Fibroblast of skin of abdomen (primary cell): ENCODE results near the gene PDCD1. TPM values are rescaled to one million over a fixed set of nuclear protein-coding genes. Genes with fewer than 3 reads are reported as not detected.
"Not testable (repeated sequence)": the region's sequence is repeated elsewhere in the genome, so short reads cannot be mapped to it uniquely, and the experiment has no call there.

Experiments
- DNase-seq: peaks from one replicate; pipeline ENCODE4 v3.0.0-alpha.2; 2013
- polyA plus RNA-seq, 2 experiments: library from polyadenylated mRNA; unstranded; fragments of 120-200 nt; gene quantifications; one replicate each; pipeline ENCODE4 v1.2.1, GENCODE V29; 2013; ENCODE audit not compliant: insufficient read length in 2 of 2

PDCD1 gene
- not detected for polyA plus RNA-seq (2013, experiment 1 of 2; ENCODE audit: insufficient read length)
- not detected for polyA plus RNA-seq (2013, experiment 2 of 2; ENCODE audit: insufficient read length)

GRCh38 chr2:241858206-241859016 lies at the start of gene PDCD1:
Gene PDCD1 (minus strand): TSS chr2:241858894. CDS start chr2:241858838, 56 bp downstream.
- no peak for DNase-seq

DNA sequence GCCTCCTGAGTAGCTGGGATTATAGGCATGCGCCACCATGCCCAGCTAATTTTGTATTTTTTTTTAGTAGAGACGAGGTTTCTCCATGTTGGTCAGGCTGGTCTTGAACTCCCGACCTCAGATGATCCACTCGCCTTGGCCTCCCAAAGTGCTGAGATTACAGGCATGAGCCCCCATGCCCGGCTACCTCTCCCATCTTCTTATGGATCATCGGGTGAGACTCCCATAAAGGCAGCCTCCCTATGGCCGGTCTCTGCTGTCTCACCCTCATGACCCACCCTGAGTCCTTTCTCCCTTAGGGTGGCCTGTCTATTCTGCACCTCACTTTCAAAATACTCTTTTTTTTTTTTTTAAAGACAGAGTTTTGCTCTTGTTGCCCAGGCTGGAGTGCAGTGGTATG lies 49.1 kb upstream of the PDCD1 start:
- not testable (repeated sequence) for DNase-seq

GRCh38 chr2:241906826-241907570 lies 48.3 kb upstream of the PDCD1 start:
- no peak for DNase-seq

GRCh38 chr2:241906378-241906770 lies 47.7 kb upstream of the PDCD1 start:
- DNase-seq, result not testable (repeated sequence)

DNA sequence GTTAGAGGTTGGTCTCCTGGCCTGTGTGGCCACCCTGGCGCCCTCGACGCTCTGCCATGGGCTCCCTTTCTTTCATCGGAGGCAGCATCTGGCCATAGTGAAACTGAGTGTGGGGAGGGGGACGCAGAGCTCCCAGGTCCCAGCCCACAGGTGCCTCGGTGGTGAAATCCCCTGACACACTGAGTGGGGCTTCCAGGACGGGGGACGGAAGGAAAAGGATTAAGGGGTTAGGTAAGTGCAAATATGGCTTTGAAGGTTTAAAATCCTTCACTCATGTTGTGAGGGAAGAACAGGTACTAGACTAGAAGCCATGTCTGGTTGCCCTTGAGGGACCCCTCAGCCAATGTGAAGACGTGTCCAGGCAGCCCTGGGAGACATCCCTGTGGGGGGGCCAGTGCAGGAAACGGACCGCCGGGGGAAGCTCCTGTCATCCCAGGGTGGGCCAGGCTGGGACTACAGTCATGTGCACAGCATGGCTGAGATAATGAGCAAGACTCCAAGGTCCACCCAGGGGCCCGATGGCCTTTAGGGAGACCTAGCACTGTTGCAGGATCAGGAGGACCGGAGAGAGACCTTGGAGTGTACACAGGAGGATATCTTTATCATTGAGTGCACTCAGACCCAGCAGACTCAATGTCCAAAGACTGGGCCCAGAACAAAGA lies 47.2 kb upstream of the PDCD1 start:
- DNase-seq, result no peak

- DNase-seq, result no peak
Observed at GRCh38 chr2:241904791-241905710, 46.4 kb upstream of the PDCD1 start.

DNA sequence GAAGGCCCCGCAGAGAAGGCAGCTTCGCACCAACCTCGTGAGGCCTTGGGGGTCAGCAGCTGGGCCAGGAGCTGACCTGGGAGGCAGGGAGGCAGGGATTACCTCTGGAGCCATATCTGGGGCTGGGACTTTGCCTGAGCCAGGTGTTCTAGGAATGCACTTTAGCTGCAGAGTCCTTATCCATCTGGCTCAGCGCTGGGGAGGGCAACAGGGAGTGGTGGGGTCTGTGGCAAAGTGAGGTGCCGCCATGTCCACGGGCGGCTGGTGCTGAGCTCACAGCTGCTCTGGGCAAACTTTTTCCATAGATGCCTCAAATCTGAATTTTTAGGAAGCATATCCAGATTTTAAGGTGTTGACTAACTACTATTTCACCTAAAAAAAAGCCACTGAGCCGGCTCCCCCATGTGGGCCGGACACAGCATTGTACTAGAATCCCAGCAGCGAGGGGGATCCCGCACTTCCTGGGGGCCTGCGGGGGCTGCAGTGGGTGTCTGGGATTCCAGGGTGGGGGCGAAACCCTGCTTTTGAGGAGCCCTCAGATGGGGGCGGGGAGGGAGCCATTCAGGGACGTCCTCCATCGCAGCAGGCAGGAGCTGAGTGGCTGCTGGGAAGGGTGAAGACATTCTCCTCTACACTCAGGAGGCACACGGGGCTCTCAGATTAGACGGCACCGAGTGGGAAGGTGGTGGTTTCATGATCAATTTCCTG lies 45.5 kb upstream of the PDCD1 start:
- no peak for DNase-seq

DNA sequence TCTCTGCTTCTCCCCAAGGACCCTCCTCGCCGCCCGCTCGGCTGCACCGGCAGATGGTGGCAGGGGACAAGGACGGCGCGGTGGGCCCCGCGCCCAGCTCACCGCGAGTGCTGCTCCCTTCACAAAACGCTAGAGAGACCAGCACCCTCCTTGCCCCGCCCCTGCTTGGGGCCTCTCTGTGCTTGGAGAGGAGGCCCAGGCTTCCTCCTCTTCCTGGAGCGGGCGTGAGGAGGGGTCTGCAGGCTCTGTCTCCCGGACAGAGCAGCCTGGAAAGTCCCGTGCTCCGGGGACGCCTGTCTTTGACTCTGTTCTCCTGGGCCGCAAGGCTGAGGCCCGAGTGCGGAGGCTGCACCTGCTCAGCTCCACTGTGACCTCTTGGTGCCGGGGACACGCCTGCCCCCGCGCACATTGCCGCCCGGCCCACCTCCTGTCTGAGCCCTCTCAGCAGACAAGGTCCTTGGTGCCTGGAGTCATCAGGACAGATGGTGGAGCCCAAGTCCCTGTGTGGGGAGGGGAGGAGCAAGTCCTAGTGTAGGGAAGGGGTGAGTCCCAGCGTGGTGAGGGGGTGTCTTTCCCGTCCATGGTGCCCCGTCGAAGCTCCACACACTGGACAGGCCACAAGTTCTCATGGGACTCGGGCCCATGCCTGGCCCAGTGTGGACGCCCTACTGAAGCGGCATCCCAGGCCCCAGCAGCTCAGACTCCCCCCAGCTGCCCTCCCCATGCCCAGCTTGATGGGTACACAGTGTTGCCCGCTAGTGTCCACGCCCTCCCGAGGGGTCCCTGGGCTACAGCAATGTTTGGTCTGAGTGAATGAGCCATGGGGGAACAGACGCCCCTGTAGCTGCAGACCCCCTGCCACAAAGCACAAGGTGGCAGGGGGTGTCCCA lies 44.7 kb upstream of the PDCD1 start:
- no peak for DNase-seq

- no peak for DNase-seq
Observed at GRCh38 chr2:241902357-241902991, 43.8 kb upstream of the PDCD1 start.

DNA sequence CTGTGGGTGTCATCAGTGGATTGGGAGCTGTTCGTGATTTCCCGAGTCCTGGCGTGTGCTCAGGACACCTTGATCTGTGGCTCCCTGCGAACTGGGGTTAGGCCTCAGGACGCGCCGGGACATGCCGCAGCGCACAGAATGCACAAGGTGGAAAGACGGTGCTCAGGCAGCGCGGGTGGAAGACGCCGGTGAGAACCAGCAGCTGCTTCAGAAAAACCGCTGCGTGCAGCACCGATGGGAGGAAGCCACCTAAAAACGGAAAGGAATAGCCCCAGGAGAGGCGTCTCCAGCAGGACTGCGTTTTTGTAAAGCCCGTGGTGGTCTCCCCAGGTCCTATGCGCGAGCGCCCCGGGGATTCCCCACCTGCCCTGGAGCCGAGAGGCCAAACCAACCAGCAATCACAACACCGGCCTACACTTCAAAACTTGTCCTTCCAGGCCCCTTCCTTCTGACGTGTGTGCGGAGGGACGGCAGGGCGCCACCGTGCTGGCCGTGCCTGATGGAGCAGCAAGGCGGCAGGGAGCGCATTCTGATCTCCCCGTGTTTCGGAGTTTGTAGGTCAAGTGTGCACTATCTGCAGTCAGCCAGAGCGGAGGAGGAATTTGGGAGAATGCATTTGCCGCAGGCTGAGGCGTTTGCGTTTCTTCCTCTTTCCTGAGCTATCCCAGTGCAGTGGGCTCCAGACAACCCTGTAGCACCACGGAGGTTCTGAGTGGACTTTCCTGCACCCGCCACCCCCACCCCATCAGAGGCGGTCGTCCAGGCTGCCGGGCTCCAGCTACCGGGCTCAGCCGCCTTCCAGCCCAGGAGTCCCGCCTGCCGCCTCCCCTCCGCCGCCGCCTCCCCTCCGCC lies 43.0 kb upstream of the PDCD1 start:
- DNase-seq, result no peak

DNA sequence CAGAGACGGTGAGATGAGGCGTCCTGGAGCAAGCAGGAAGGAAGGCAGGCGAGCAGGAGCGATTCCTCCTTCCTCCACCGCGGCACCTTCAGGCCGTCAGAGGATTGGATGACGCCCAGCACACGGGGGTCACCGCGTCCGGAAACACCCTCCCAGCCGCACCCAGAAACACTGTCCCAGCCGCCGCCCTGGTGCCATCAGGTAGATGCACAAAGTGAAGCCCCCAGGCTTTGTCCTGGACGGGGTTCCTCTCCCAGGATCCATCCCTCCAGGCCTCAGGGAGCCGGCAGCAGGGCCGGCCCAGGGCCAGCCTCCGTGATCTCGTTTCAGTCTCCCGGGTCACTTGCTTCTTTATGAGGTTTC lies 42.3 kb upstream of the PDCD1 start:
- no peak for DNase-seq

DNA sequence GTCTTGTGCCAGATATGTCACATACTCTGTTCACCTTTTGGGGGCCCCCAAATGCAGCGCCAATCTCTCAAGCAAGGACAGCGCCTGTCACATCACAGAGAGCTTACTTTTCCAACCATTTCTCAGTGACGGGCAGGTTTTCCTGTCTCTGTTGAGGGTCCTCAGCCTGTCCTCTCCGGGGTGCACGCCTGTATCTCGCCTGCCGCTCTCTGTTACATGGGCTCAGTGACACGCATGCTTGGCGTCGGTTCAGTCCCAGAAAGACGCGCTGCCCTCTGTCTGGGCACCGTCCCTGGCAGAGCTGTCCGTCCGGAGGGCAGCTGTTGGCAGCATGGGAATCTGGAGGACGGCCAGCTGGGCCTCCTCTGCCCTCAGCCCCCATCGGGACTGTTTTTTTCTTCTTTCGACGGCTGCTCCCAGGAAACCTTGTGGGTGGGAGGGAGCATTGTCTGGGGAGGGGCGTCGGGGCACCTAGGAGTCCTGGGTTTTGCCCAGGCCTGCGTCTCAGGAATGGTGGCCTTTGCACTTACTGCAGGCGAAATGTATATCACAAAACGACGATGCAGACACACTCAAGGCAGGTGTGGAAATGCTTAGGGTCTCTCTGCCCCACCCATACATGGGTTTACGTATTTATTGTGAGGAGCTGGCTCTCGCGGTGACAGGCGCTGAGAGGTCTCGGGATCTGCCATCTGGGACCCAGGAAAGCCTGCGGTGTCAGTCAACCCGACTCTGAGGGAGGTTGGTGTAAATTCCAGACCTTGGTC lies 41.7 kb upstream of the PDCD1 start:
- no peak for DNase-seq

DNA sequence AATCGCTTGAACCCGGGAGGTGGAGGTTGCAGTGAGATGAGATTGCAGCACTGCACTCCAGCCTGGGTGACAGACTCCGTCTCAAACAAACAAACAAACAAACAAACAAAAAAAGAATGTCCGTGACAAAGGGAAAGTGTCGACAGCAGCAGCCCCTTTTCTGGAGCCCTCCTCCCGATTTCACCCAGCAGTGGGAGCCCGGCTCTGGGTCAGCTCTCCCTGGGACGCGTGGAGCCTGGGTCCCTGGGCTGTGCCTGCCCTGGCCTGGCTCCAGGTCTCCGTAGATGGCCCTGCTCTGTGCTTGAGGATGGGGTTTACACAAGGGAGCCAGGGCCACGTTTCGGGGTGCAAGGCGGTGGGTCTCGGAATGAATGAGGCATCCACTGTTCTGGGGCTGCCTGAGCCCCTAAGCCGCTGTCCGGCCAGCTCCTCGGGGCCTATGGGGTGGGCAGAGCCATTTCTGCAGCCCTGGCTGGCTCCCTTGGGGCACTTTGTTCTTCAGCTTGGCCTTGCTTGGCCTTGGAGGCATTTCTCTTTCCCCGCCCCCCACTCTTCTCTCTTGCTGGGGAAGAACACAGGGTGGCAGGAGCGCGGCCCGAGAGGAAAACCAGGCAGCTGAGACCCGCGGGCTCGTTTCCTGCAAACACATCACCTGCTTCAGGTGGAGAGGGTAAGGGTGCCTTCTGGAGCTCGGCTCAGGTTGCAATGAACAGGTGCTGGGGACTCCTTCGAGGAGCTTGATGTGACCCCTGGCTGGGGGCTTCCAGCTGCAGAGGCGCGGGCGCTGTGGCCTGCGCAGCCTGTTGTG lies 40.0 kb upstream of the PDCD1 start:
- DNase-seq, result no peak

DNA sequence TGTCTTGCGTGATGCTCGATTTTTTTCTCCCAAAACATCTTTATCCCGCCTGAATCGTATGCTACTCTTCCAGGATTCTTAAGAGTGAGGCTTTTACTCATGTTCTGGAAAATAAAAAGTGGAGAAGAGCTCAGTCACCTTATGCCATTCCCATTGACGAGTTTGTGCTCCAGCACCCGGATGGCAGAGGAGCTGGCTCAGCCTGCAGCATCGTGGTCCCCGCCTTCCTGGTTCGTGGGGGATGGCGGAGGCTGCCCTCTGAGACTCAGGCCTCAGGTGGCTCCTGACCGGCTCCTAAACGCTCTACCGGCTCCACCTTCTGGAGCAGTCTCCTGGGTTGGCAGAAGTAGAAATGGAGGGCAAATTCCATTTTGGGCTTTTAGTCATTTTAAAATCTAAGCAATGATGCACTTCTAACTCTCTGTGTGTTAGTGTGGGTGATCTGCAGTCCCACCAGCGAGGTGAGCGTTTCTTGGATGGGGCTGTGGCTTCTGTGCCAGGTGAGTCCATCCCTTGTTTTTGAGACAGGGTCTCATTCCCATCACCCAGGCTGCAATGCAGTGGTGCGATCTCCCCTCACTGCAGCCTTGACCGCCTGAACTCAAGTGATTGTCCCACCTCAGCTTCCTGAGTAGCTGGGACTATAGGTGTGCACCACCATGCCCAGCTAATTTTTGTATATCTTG lies 38.7 kb upstream of the PDCD1 start:
- DNase-seq, result no peak

GRCh38 chr2:241896746-241897201 lies 38.1 kb upstream of the PDCD1 start:
- no peak for DNase-seq
